HG02981 (cell line): ENCODE results near the gene ISLR.
"Not testable (repeated sequence)": the region's sequence is repeated elsewhere in the genome, so short reads cannot be mapped to it uniquely, and the experiment has no call there.

Experiments
- ATAC-seq: cut with Tn5 transposase; IDR thresholded peaks from one replicate; pipeline ENCODE4 v1.9.1; 2021; ENCODE audit warnings: mild to moderate bottlenecking, moderate library complexity; ENCODE audit not compliant: unreplicated experiment

Gene ISLR

GRCh38 chr15:74136814-74137536 lies 36.5 kb upstream of the ISLR start:
- ATAC-seq: no peak

- ATAC-seq: no peak
These were observed 36.0 kb upstream of the ISLR start for GRCh38 chr15:74137537-74137894.

- ATAC-seq: no peak
These were observed 34.9 kb upstream of the ISLR start for GRCh38 chr15:74138642-74139041.

- no peak for ATAC-seq
These were observed 31.9 kb upstream of the ISLR start for GRCh38 chr15:74141591-74141990.

- ATAC-seq: no peak
These were observed 29.2 kb upstream of the ISLR start for GRCh38 chr15:74144153-74144775.

- no peak for ATAC-seq
These were observed 27.2 kb upstream of the ISLR start for GRCh38 chr15:74146277-74146800.

GRCh38 chr15:74147051-74147450 lies 26.5 kb upstream of the ISLR start:
- ATAC-seq: no peak

- ATAC-seq: no peak
These were observed 17.6 kb upstream of the ISLR start for GRCh38 chr15:74155766-74156417.

GRCh38 chr15:74156678-74157411 lies 16.7 kb upstream of the ISLR start:
- no peak for ATAC-seq

GRCh38 chr15:74157868-74158827 lies 15.4 kb upstream of the ISLR start:
- ATAC-seq: no peak

- ATAC-seq: peak; percentile 50
These were observed 14.5 kb upstream of the ISLR start for GRCh38 chr15:74158855-74159650.

- ATAC-seq: no peak
These were observed 13.7 kb upstream of the ISLR start for GRCh38 chr15:74159773-74160172.

GRCh38 chr15:74160390-74160789 lies 13.1 kb upstream of the ISLR start:
- ATAC-seq: not testable (repeated sequence)

GRCh38 chr15:74162195-74162536 lies 11.3 kb upstream of the ISLR start:
- not testable (repeated sequence) for ATAC-seq

GRCh38 chr15:74165461-74165860 lies 8.0 kb upstream of the ISLR start:
- no peak for ATAC-seq

- ATAC-seq: no peak
These were observed 5.6 kb upstream of the ISLR start for GRCh38 chr15:74167891-74168331.

GRCh38 chr15:74168711-74169126 lies 4.8 kb upstream of the ISLR start:
- ATAC-seq: no peak

GRCh38 chr15:74170071-74170844 lies 3.3 kb upstream of the ISLR start:
- no peak for ATAC-seq
